ENCODE data around the gene CDH13. TPM values are rescaled to one million over a fixed set of nuclear protein-coding genes. Genes with fewer than 3 reads are reported as not detected.

CDH13 gene
- total and polyA plus RNA-seq, 9 of the 15 experiments (the other 6 are each of a cell fraction or from before 2014, with no cell fraction given), result 0.03 TPM; not detected in 8

- TF ChIP-seq FOXM1 (IDR thresholded peaks at IDR 0.05; ENCODE audit: low read depth) (no peak), FOXM1 (CRISPR knock-in tag; IDR thresholded peaks at IDR 0.05; ENCODE audit: low read depth) (no peak)
These were observed 646.9 kb downstream of the CDH13 start (continued) for GRCh38 chr16:83273504-83274173.

DNA sequence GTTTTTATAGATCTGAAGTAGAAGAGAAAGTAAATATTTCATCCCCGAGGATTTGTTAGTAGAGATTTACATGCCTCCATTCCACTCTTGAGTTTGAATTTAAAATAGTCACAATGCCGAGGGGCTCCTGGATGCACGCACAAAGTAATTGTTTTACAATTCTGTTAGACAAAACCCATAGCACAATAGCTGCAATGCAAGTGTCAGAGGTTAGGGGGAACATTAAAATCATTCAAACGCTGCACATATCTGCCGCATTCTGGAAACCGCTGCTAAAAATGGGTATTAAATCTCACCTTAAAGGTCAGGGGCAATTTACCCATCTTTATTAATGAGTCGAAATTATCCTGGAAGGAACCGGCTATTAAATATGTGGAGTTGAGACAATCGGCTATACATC lies 652.5 kb downstream of the CDH13 start:
- CTCF ChIA-PET (ENCODE audit: low intra/inter-chr PET ratio), result no interaction called here
- Histone ChIP-seq H3K27me3 (ENCODE audit: control insufficient read depth in 2 of 2, insufficient read depth in 2 of 2, low read length in 2 of 2) (no peaks in the 10 kb centered on the region), H3K4me3 (no peak overlapping the region), H3K79me2 (ENCODE audit: control insufficient read depth, insufficient read depth, low read length) (no peaks in the 10 kb centered on the region), H3K36me3 (ENCODE audit: control insufficient read depth, insufficient read depth, low read length) (no peaks in the 10 kb centered on the region), H3K9me1 (ENCODE audit: control insufficient read depth, insufficient read depth, low read length) (no peaks in the 10 kb centered on the region), H3K4me1 (replicated peaks in 1 of 2; ENCODE audit: control insufficient read depth in 2 of 2, insufficient read depth in 2 of 2, low read length in 2 of 2) (no peaks in the 10 kb centered on the region), H3K9ac (ENCODE audit: insufficient read depth in 1 of 2, low read depth in 2 of 2, low read length in 2 of 2) (no peak overlapping the region), H2AFZ (ENCODE audit: low read depth, low read length) (no peak overlapping the region), H4K20me1 (replicated peaks; ENCODE audit: control insufficient read depth, insufficient read depth, low read length) (no peaks in the 10 kb centered on the region), H3K9me3 (replicated peaks; ENCODE audit: control insufficient read depth, insufficient read depth, low read depth, low read length) (no peaks in the 10 kb centered on the region), H3K27ac (ENCODE audit: extremely low read depth, low read depth, low read length) (no peak overlapping the region), H3K4me2 (ENCODE audit: insufficient read depth, low read length) (no peak overlapping the region)
- in situ Hi-C loops (cut with MboI) (no loop called here), intact Hi-C loops (cut with micrococcal nuclease) (no loop called here)
- no peak for FAIRE-seq
- no TSS peak for BruUV-seq (replicated peaks)
- ATAC-seq, result no peak
- DNase-seq (ENCODE audit: extremely low read depth in 1 of 4, low spot score in 3 of 4), result no peak
- POLR2A ChIA-PET, result interaction anchor here (0.6 kb wide), 1 partner anchor 50 kb away, joined by 4 read pairs; no protein-coding TSS in a partner anchor
- WGBS (ENCODE audit: insufficient coverage, low coverage, missing lambda C conversion rate), result under 1% methylated on average over 9 of the region's 9 CpGs
- TF ChIP-seq, protein P1, sequence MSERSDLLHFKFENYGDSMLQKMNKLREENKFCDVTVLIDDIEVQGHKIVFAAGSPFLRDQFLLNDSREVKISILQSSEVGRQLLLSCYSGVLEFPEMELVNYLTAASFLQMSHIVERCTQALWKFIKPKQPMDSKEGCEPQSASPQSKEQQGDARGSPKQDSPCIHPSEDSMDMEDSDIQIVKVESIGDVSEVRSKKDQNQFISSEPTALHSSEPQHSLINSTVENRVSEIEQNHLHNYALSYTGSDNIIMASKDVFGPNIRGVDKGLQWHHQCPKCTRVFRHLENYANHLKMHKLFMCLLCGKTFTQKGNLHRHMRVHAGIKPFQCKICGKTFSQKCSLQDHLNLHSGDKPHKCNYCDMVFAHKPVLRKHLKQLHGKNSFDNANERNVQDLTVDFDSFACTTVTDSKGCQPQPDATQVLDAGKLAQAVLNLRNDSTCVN (CRISPR knock-in tag; IDR thresholded peaks at IDR 0.05), result no peak
- TF ChIP-seq MLLT1 (IDR thresholded peaks at IDR 0.05), result no peak
- TF ChIP-seq ZBTB40 (IDR thresholded peaks at IDR 0.05), result no peak
- TF ChIP-seq ZBTB40 (CRISPR knock-in tag; IDR thresholded peaks at IDR 0.05), result no peak

All from K562 (cell line).